ENCODE data around the gene SLC1A7. TPM values are rescaled to one million over a fixed set of nuclear protein-coding genes. Genes with fewer than 3 reads are reported as not detected.

SLC1A7 gene
- total and polyA plus RNA-seq, 2 donors (not counting 1 experiment from before 2014, with no cell fraction given): 0.10 TPM; not detected in 1

- POLR2A ChIA-PET: no interaction called here
- no peaks in the 10 kb centered on the region for H3K27me3 Mint-ChIP-seq
- intact Hi-C loops (cut with micrococcal nuclease): no loop called here
- H3K36me3 ChIP-seq (replicated peaks in 1 of 2; ENCODE audit: control extremely low read depth in 1 of 2, control insufficient read depth in 1 of 2, extremely low read depth in 1 of 2, insufficient read depth in 2 of 2, low read length in 1 of 2): no peaks in the 10 kb centered on the region
- H3K4me1 ChIP-seq (ENCODE audit: control insufficient read depth in 2 of 2, insufficient read depth in 2 of 2, low read length in 2 of 2): no peaks in the 10 kb centered on the region
- 100% methylated on average over 1 of the region's 4 CpGs for WGBS (ENCODE audit: insufficient coverage)
- peaks cover 9% of the 10 kb centered on the region for H3K9me3 Mint-ChIP-seq (ENCODE audit: insufficient read depth)
- H3K4me3 ChIP-seq (ENCODE audit: control extremely low read depth in 1 of 5, extremely low read depth in 1 of 5, insufficient read depth in 1 of 5, low read depth in 2 of 5, low read length in 4 of 5): no peak overlapping the region
- H3K9me3 ChIP-seq (ENCODE audit: control extremely low read depth in 1 of 3, control insufficient read depth in 2 of 3, insufficient read depth in 1 of 3, low read length in 2 of 3): peaks cover 0 to 11% (median 9%) of the 10 kb centered on the region in 3 donors
- ATAC-seq (ENCODE audit: low read depth) (no peak), DNase-seq (no peak)
- H2AFZ ChIP-seq (ENCODE audit: insufficient read depth, low read depth, low read length, poor library complexity, severe bottlenecking): no peak overlapping the region
- no peak overlapping the region for H3K4me2 ChIP-seq (replicated peaks; ENCODE audit: low read depth, low read length, poor library complexity, severe bottlenecking)
- H3K4me3 Mint-ChIP-seq: no peak overlapping the region
- H4K20me1 ChIP-seq (ENCODE audit: control insufficient read depth, insufficient read depth, low read length, poor library complexity, severe bottlenecking): no peaks in the 10 kb centered on the region
- no peak overlapping the region for H3K27ac ChIP-seq (ENCODE audit: low read length in 2 of 2)
- no peaks in the 10 kb centered on the region for H3K79me2 ChIP-seq (ENCODE audit: control insufficient read depth, insufficient read depth, low read length)
- no peak overlapping the region for H3K9ac ChIP-seq (ENCODE audit: low read length)
- no peaks in the 10 kb centered on the region for H3K4me1 Mint-ChIP-seq
- H3K27me3 ChIP-seq (replicated peaks in 1 of 4; ENCODE audit: control extremely low read depth in 1 of 4, control insufficient read depth in 3 of 4, insufficient read depth in 4 of 4, low read length in 3 of 4): no peaks in the 10 kb centered on the region
- TF ChIP-seq, protein P1, sequence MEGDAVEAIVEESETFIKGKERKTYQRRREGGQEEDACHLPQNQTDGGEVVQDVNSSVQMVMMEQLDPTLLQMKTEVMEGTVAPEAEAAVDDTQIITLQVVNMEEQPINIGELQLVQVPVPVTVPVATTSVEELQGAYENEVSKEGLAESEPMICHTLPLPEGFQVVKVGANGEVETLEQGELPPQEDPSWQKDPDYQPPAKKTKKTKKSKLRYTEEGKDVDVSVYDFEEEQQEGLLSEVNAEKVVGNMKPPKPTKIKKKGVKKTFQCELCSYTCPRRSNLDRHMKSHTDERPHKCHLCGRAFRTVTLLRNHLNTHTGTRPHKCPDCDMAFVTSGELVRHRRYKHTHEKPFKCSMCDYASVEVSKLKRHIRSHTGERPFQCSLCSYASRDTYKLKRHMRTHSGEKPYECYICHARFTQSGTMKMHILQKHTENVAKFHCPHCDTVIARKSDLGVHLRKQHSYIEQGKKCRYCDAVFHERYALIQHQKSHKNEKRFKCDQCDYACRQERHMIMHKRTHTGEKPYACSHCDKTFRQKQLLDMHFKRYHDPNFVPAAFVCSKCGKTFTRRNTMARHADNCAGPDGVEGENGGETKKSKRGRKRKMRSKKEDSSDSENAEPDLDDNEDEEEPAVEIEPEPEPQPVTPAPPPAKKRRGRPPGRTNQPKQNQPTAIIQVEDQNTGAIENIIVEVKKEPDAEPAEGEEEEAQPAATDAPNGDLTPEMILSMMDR (IDR thresholded peaks at IDR 0.05): no peak
- no peak for TF ChIP-seq EZH2 (IDR thresholded peaks at IDR 0.05; ENCODE audit: borderline replicate concordance, insufficient read depth, low read depth, low read length, poor library complexity, severe bottlenecking)
- CTCF ChIA-PET: no interaction called here
- no peak overlapping the region for H3K27ac Mint-ChIP-seq
Observed at GRCh38 chr1:53135735-53136114, 6.7 kb downstream of the SLC1A7 start.

- Mint-ChIP-seq H3K27ac (no peak overlapping the region), H3K9me3 (ENCODE audit: insufficient read depth) (peaks cover 9% of the 10 kb centered on the region), H3K27me3 (no peaks in the 10 kb centered on the region), H3K4me1 (no peaks in the 10 kb centered on the region), H3K4me3 (no peak overlapping the region)
- CTCF ChIA-PET: no interaction called here
- TF ChIP-seq, protein P1 (IDR thresholded peaks at IDR 0.05): no peak
- no peak for TF ChIP-seq EZH2 (IDR thresholded peaks at IDR 0.05; ENCODE audit: borderline replicate concordance, insufficient read depth, low read depth, low read length, poor library complexity, severe bottlenecking)
- intact Hi-C loops (cut with micrococcal nuclease): no loop called here
- H3K79me2 ChIP-seq (ENCODE audit: control insufficient read depth, insufficient read depth, low read length): no peaks in the 10 kb centered on the region
- no peaks in the 10 kb centered on the region for H4K20me1 ChIP-seq (ENCODE audit: control insufficient read depth, insufficient read depth, low read length, poor library complexity, severe bottlenecking)
- DNase-seq: no peak
- no peaks in the 10 kb centered on the region for H3K36me3 ChIP-seq (replicated peaks in 1 of 2; ENCODE audit: control extremely low read depth in 1 of 2, control insufficient read depth in 1 of 2, extremely low read depth in 1 of 2, insufficient read depth in 2 of 2, low read length in 1 of 2)
- no peak overlapping the region for H3K4me2 ChIP-seq (replicated peaks; ENCODE audit: low read depth, low read length, poor library complexity, severe bottlenecking)
- no peak overlapping the region for H3K9ac ChIP-seq (ENCODE audit: low read length)
- ATAC-seq (ENCODE audit: low read depth): no peak
- no peak overlapping the region for H2AFZ ChIP-seq (ENCODE audit: insufficient read depth, low read depth, low read length, poor library complexity, severe bottlenecking)
- no peak overlapping the region for H3K27ac ChIP-seq (ENCODE audit: low read length in 2 of 2)
- H3K27me3 ChIP-seq (replicated peaks in 1 of 4; ENCODE audit: control extremely low read depth in 1 of 4, control insufficient read depth in 3 of 4, insufficient read depth in 4 of 4, low read length in 3 of 4): no peaks in the 10 kb centered on the region
- WGBS (ENCODE audit: insufficient coverage): 90% methylated on average over 19 of the region's 23 CpGs
- POLR2A ChIA-PET: no interaction called here
- no peaks in the 10 kb centered on the region for H3K4me1 ChIP-seq (ENCODE audit: control insufficient read depth in 2 of 2, insufficient read depth in 2 of 2, low read length in 2 of 2)
- H3K9me3 ChIP-seq (ENCODE audit: control extremely low read depth in 1 of 3, control insufficient read depth in 2 of 3, insufficient read depth in 1 of 3, low read length in 2 of 3): peaks cover 0 to 11% (median 9%) of the 10 kb centered on the region in 3 donors
- no peak overlapping the region for H3K4me3 ChIP-seq (ENCODE audit: control extremely low read depth in 1 of 5, extremely low read depth in 1 of 5, insufficient read depth in 1 of 5, low read depth in 2 of 5, low read length in 4 of 5)
Observed at GRCh38 chr1:53134961-53135734, 7.3 kb downstream of the SLC1A7 start.
